ENCODE measurements around the gene SFSWAP. TPM values are rescaled to one million over a fixed set of nuclear protein-coding genes. Genes with fewer than 3 reads are reported as not detected.

The SFSWAP gene
- total RNA-seq, 1 experiment from 2014 or later = 76.3 TPM

GRCh38 chr12:131672941-131673887 lies 37.7 kb upstream of the SFSWAP start (continued):
- no peak for TF ChIP-seq ZNF121 (CRISPR knock-in tag; IDR thresholded peaks at IDR 0.05)
- no peak for TF ChIP-seq USF1 (CRISPR knock-in tag; IDR thresholded peaks at IDR 0.05)
- no peak for TF ChIP-seq ZNF219 (CRISPR knock-in tag; IDR thresholded peaks at IDR 0.05; ENCODE audit: borderline replicate concordance)
- TF ChIP-seq ATF6 (CRISPR knock-in tag; IDR thresholded peaks at IDR 0.05) = no peak

- H3K36me3 Mint-ChIP-seq = 0 out of 2 replicates have a peak, but pooled peaks cover 3% of the 10 kb centered on the region
- H3K27ac Mint-ChIP-seq = no peak overlapping the region
- H3K27me3 Mint-ChIP-seq (ENCODE audit: low read depth) = no peaks in the 10 kb centered on the region; the same call in none of the 2 replicates
- POLR2A ChIA-PET = no interaction called here
- TF ChIP-seq SOX15 (CRISPR knock-in tag; IDR thresholded peaks at IDR 0.05) = no peak
- TF ChIP-seq JUN (CRISPR knock-in tag; IDR thresholded peaks at IDR 0.05) = no peak
- H3K4me3 Mint-ChIP-seq = no peak overlapping the region
- CTCF ChIA-PET = no interaction called here
- H3K4me1 Mint-ChIP-seq = no peaks in the 10 kb centered on the region
- DNase-seq (ENCODE audit: low spot score) = no peak
- peaks cover 16% of the 10 kb centered on the region for H3K9me3 Mint-ChIP-seq
- no peak for ATAC-seq
These were observed 37.0 kb upstream of the SFSWAP start for GRCh38 chr12:131673888-131674257.

DNA sequence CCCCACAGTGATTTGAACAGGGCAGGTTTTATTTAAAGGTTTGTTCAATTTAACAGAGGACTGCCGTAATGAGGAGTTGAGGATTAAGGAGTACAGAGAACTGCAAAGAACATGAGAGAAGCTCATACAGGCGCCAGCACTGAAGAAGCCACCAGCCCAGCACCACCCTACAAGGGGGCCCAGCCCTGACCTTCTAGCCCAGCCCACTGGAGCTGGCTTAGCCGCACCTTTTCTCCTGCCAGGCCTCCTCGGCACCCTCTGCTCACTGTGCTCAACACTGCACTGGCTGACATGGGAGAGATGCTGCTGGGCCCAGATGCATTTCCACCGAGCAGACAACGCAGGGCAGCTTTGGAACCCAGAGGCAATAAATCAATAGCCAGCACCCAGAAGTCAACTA lies 36.5 kb upstream of the SFSWAP start:
- no peak for TF ChIP-seq ATF6 (CRISPR knock-in tag; IDR thresholded peaks at IDR 0.05)
- DNase-seq (ENCODE audit: low spot score) (no peak), ATAC-seq (peak; percentile 55)
- Mint-ChIP-seq H3K27ac (no peak overlapping the region), H3K4me1 (no peaks in the 10 kb centered on the region), H3K36me3 (0 out of 2 replicates have a peak, but pooled peaks cover 3% of the 10 kb centered on the region), H3K4me3 (no peak overlapping the region), H3K27me3 (ENCODE audit: low read depth) (no peaks in the 10 kb centered on the region; the same call in none of the 2 replicates), H3K9me3 (peaks cover 16% of the 10 kb centered on the region)
- ChIA-PET POLR2A (no interaction called here), CTCF (no interaction called here)

DNA sequence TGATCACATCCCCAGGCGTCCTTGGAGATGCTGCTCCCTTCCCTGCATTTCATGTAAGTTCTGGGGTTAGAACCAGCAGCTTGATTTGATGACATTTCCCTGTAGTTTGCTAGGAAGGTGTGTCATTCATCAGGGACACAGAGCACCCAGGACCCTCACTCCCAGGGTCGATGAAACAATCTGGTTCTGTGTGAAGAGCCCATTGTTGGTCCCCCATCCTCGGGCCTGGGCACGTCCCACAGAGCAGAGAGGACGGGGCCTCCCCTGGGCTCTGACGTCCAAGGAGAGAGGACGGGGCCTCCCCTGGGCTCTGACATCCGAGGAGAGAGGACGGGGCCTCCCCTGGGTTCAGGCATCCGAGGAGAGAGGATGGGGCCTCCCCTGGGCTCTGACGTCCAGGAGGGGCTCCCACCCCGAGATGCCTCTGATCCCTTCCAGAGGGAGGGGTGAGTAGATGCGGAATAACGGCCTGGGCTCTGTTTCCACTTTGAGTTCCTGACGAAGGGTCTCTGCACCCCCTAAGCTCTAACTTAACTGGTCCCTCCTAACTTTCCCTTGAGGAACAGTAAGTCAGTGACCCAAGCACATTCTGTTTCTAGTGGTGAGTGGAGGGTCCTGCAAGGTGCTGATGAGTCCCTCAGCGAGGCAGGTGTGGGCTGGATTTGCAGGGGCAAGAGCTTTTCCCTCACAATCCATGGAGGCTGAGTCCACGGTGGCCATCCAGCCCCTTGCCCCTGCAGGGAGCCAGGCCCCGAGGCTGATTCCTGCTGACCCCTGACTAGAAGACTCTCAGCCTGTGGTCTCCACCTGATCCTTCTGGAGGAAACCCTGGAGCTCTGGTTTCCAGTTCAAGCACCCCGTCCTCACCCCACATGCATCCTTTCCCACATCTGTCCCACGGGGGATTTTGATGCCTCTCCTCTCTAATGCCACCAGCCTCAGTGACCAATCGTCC lies 35.5 kb upstream of the SFSWAP start:
- Mint-ChIP-seq H3K27me3 (ENCODE audit: low read depth) (no peaks in the 10 kb centered on the region; the same call in none of the 2 replicates), H3K9me3 (peaks cover 16% of the 10 kb centered on the region), H3K4me1 (no peaks in the 10 kb centered on the region), H3K4me3 (no peak overlapping the region), H3K27ac (no peak overlapping the region), H3K36me3 (0 out of 2 replicates have a peak, but pooled peaks cover 3% of the 10 kb centered on the region)
- TF ChIP-seq, protein P1, sequence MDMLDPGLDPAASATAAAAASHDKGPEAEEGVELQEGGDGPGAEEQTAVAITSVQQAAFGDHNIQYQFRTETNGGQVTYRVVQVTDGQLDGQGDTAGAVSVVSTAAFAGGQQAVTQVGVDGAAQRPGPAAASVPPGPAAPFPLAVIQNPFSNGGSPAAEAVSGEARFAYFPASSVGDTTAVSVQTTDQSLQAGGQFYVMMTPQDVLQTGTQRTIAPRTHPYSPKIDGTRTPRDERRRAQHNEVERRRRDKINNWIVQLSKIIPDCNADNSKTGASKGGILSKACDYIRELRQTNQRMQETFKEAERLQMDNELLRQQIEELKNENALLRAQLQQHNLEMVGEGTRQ (CRISPR knock-in tag; IDR thresholded peaks at IDR 0.05) = no peak
- TF ChIP-seq IRF1 (CRISPR knock-in tag; IDR thresholded peaks at IDR 0.05) = no peak
- DNase-seq (ENCODE audit: low spot score) = no peak
- no peak for ATAC-seq
- ChIA-PET POLR2A (no interaction called here), CTCF (no interaction called here)
